GM12864 (cell line): Measurements from ENCODE around the gene TTC9B.

Source experiments
- DNase-seq: peaks from one replicate; pipeline ENCODE4 v3.0.0-alpha.2; 2011; ENCODE audit warnings: low read depth
- H3K4me3 ChIP-seq: 2 replicates; pipeline ENCODE4 v1.5.1; 2011; ENCODE audit warnings: mild to moderate bottlenecking, low read depth, low read length, control low read depth
- CTCF ChIP-seq: IDR thresholded peaks from 2 replicates; pipeline ENCODE4 v1.5.1; 2011; ENCODE audit warnings: low read depth, mild to moderate bottlenecking, moderate library complexity, low read length, control low read depth, inconsistent platforms; ENCODE audit errors: missing control alignments

The TTC9B gene

GRCh38 chr19:40243181-40243580 lies 25.0 kb upstream of the TTC9B start:
- no peak overlapping the region for H3K4me3 ChIP-seq
- no peak for TF ChIP-seq CTCF
- DNase-seq: no peak

GRCh38 chr19:40242480-40242879 lies 24.3 kb upstream of the TTC9B start:
- DNase-seq: no peak
- TF ChIP-seq CTCF: no peak
- no peak overlapping the region for H3K4me3 ChIP-seq

- DNase-seq: no peak
- no peak for TF ChIP-seq CTCF
- H3K4me3 ChIP-seq: no peak overlapping the region
These were observed 23.7 kb upstream of the TTC9B start for GRCh38 chr19:40241809-40242384.

GRCh38 chr19:40241125-40241808 lies 23.1 kb upstream of the TTC9B start:
- TF ChIP-seq CTCF: no peak

GRCh38 chr19:40240332-40240731 lies 22.1 kb upstream of the TTC9B start:
- H3K4me3 ChIP-seq: no peak overlapping the region
- TF ChIP-seq CTCF: no peak
- DNase-seq: no peak

More at GRCh38 chr19:40241125-40241808, 23.1 kb upstream of the TTC9B start:
- DNase-seq: no peak
- H3K4me3 ChIP-seq: no peak overlapping the region

- H3K4me3 ChIP-seq: no peak overlapping the region
- TF ChIP-seq CTCF: no peak
- DNase-seq: no peak
These were observed 21.4 kb upstream of the TTC9B start for GRCh38 chr19:40239415-40240226.
